GM12878 (cell line): Measurements from ENCODE around the gene TRAF2.

ENCODE experiments used
- BMI1 ChIP-seq: fragments of 450-650 bp; IDR thresholded peaks from 2 replicates; pipeline ENCODE4 v1.6.1; 2016; ENCODE audit warnings: mild to moderate bottlenecking, moderate library complexity, borderline replicate concordance
- CEBPB ChIP-seq, 2 experiments: fragments of 150-350 bp in 1 of 2; IDR thresholded peaks; 2 replicates each; pipeline ENCODE4 v1.6.1; 2012 to 2014; ENCODE audit warnings: low read depth in 2 of 2, low read length in 2 of 2, borderline replicate concordance in 1 of 2, inconsistent platforms in 1 of 2
- CHD2 ChIP-seq: IDR thresholded peaks from 2 replicates; pipeline ENCODE4 v1.6.1; 2011; ENCODE audit warnings: low read depth, low read length, improper control_type of control experiment, borderline replicate concordance
- GABPA ChIP-seq: IDR thresholded peaks from 2 replicates; pipeline ENCODE4 v1.6.1; 2014; ENCODE audit warnings: antibody characterized with exemption, low read depth, mild to moderate bottlenecking, inconsistent platforms
- NBN ChIP-seq: fragments of 450-650 bp; IDR thresholded peaks from 2 replicates; pipeline ENCODE4 v1.6.1; 2016
- POLR2A ChIP-seq: IDR thresholded peaks from 2 replicates; pipeline ENCODE4 v1.6.1; 2011; ENCODE audit warnings: low read depth, mild to moderate bottlenecking, low read length
- SMARCA5 ChIP-seq: fragments of 450-650 bp; IDR thresholded peaks from 2 replicates; pipeline ENCODE4 v1.6.1; 2017; ENCODE audit warnings: mild to moderate bottlenecking
- SP1 ChIP-seq: IDR thresholded peaks from one replicate; pipeline ENCODE4 v1.6.1; 2011; ENCODE audit warnings: low read depth, low read length
- ZNF274 ChIP-seq: IDR thresholded peaks from one replicate; pipeline ENCODE4 v1.8.0; 2011; ENCODE audit not compliant: insufficient read length, insufficient read depth
- TF ChIP-seq, protein P1 (sequence below), 3 experiments: IDR thresholded peaks in 2 of 3; conservative IDR thresholded peaks in 1 of 3; 2 replicates each; pipeline ENCODE4 v1.5.1; 2011; ENCODE audit warnings: low read depth in 3 of 3, low read length in 3 of 3, mild to moderate bottlenecking in 3 of 3, control low read depth in 2 of 3, moderate library complexity in 2 of 3, inconsistent platforms in 1 of 3, mixed read lengths in 1 of 3; ENCODE audit not compliant: control insufficient read depth in 2 of 3, insufficient read depth in 1 of 3; ENCODE audit errors: extremely low read depth in 1 of 3
- TF ChIP-seq, protein P2 (sequence below): fragments of 450-650 bp; IDR thresholded peaks from 2 replicates; pipeline ENCODE4 v1.6.1; 2017; ENCODE audit warnings: mild to moderate bottlenecking
- TF ChIP-seq, protein P3 (sequence below): IDR thresholded peaks from 2 replicates; pipeline ENCODE4 v1.6.1; 2012; ENCODE audit warnings: low read depth, low read length, improper control_type of control experiment
- TF ChIP-seq, protein P4 (sequence below): fragments of 450-650 bp; IDR thresholded peaks from 2 replicates; pipeline ENCODE4 v1.6.1; 2017; ENCODE audit warnings: low read depth, mild to moderate bottlenecking, moderate library complexity

DNA sequence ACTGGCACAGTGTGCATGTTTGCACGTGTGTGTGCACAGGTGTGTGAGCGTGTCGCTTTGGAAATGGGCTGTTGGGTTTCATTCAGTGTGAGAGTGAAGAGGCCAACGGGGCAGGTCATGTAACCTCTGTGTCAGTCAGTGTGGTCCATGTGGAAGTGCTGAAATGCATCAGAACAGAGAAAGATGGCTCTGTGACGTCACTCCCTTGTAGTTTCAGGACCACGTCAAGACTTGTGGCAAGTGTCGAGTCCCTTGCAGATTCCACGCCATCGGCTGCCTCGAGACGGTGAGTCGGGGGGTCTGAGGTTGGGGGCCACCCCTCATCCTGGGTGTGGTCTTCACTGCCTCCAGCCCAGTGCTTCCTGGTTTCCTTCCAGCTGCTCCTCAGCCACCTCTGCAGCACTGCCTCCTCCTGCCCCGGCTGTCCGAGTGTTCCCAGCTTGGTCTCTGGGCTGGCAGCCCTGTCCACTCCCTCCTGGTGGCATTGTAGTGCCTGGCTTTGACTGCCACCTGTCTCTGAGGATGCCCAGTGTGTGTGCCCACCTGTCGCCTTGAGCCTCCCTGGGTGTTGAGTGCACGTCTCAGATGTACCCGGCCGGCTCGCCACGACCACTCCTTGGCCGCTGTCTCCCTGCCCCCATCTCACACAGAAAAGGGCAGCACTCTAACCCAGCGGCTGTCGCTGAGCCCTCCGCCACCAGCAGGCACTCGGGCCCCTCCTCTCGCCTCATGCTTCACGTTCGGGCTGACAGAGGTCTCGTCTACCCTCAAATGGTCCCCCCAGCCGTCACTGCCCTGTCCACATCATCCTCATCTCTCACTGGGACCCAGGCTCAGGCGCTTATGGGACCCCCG lies 30.2 kb downstream of the TRAF2 start:
- no peak for TF ChIP-seq SP1
- TF ChIP-seq, protein P1, sequence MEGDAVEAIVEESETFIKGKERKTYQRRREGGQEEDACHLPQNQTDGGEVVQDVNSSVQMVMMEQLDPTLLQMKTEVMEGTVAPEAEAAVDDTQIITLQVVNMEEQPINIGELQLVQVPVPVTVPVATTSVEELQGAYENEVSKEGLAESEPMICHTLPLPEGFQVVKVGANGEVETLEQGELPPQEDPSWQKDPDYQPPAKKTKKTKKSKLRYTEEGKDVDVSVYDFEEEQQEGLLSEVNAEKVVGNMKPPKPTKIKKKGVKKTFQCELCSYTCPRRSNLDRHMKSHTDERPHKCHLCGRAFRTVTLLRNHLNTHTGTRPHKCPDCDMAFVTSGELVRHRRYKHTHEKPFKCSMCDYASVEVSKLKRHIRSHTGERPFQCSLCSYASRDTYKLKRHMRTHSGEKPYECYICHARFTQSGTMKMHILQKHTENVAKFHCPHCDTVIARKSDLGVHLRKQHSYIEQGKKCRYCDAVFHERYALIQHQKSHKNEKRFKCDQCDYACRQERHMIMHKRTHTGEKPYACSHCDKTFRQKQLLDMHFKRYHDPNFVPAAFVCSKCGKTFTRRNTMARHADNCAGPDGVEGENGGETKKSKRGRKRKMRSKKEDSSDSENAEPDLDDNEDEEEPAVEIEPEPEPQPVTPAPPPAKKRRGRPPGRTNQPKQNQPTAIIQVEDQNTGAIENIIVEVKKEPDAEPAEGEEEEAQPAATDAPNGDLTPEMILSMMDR (IDR thresholded peaks at IDR 0.05 in 2 of 3, conservative IDR thresholded peaks at IDR 0.05 in 1 of 3; ENCODE audit: control insufficient read depth in 2 of 3, extremely low read depth in 1 of 3, insufficient read depth in 1 of 3, low read depth in 3 of 3, low read length in 3 of 3) = no peak
- TF ChIP-seq SMARCA5 = no peak
- TF ChIP-seq BMI1 = no peak
- TF ChIP-seq, protein P2, sequence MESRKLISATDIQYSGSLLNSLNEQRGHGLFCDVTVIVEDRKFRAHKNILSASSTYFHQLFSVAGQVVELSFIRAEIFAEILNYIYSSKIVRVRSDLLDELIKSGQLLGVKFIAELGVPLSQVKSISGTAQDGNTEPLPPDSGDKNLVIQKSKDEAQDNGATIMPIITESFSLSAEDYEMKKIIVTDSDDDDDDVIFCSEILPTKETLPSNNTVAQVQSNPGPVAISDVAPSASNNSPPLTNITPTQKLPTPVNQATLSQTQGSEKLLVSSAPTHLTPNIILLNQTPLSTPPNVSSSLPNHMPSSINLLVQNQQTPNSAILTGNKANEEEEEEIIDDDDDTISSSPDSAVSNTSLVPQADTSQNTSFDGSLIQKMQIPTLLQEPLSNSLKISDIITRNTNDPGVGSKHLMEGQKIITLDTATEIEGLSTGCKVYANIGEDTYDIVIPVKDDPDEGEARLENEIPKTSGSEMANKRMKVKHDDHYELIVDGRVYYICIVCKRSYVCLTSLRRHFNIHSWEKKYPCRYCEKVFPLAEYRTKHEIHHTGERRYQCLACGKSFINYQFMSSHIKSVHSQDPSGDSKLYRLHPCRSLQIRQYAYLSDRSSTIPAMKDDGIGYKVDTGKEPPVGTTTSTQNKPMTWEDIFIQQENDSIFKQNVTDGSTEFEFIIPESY = no peak
- TF ChIP-seq, protein P3, sequence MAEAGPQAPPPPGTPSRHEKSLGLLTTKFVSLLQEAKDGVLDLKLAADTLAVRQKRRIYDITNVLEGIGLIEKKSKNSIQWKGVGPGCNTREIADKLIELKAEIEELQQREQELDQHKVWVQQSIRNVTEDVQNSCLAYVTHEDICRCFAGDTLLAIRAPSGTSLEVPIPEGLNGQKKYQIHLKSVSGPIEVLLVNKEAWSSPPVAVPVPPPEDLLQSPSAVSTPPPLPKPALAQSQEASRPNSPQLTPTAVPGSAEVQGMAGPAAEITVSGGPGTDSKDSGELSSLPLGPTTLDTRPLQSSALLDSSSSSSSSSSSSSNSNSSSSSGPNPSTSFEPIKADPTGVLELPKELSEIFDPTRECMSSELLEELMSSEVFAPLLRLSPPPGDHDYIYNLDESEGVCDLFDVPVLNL = no peak
- no peak for TF ChIP-seq ZNF274
- no peak for TF ChIP-seq NBN
- peak; percentile 5; the same call in 1 of the 2 replicates for TF ChIP-seq POLR2A
- TF ChIP-seq, protein P4, sequence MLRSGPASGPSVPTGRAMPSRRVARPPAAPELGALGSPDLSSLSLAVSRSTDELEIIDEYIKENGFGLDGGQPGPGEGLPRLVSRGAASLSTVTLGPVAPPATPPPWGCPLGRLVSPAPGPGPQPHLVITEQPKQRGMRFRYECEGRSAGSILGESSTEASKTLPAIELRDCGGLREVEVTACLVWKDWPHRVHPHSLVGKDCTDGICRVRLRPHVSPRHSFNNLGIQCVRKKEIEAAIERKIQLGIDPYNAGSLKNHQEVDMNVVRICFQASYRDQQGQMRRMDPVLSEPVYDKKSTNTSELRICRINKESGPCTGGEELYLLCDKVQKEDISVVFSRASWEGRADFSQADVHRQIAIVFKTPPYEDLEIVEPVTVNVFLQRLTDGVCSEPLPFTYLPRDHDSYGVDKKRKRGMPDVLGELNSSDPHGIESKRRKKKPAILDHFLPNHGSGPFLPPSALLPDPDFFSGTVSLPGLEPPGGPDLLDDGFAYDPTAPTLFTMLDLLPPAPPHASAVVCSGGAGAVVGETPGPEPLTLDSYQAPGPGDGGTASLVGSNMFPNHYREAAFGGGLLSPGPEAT = no peak
- no peak for TF ChIP-seq CHD2
- no peak for TF ChIP-seq GABPA
- no peak for TF ChIP-seq CEBPB (IDR thresholded peaks at IDR 0.05; ENCODE audit: borderline replicate concordance in 1 of 2, low read depth in 2 of 2, low read length in 2 of 2)
